Measurements from ENCODE around the gene CTNNBL1.

DNA sequence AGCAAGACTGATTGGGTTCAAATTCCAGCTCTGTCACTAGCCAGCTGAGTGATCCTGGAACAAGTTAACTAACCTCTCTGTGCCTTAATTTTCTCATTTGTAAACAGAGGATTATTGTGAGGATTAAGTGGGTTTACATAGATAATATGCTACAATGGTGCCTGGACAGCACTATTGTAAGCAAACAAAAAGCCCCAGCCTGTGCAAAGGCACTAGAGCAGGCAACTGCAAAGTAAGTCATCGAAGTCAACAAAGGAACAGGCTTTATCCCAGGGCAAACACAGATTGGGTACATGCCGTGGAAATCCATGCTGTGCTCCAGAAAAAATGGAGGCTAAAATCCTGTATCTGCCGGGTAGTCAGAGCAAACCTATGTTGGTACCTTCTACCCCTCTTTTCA is 43.2 kb upstream of the CTNNBL1 start:
- TF ChIP-seq SP1 (CRISPR knock-in tag; conservative IDR thresholded peaks at IDR 0.05) (no peak), JUN (CRISPR knock-in tag; IDR thresholded peaks at IDR 0.05) (no peak)
